NB4 (cell line): Measurements from ENCODE around the gene PCDHB13.
"Not testable (repeated sequence)": the region's sequence is repeated elsewhere in the genome, so short reads cannot be mapped to it uniquely, and the experiment has no call there.

Experiments used
- CTCF ChIP-seq: IDR thresholded peaks from one replicate; pipeline ENCODE4 v1.5.1; 2012; ENCODE audit warnings: low read depth, low read length
- POLR2A ChIP-seq: IDR thresholded peaks from 2 replicates; pipeline ENCODE4 v1.6.1; 2011; ENCODE audit warnings: mild to moderate bottlenecking; ENCODE audit not compliant: insufficient read length; ENCODE audit errors: extremely low read depth
- TF ChIP-seq, protein P1 (sequence below): IDR thresholded peaks from 2 replicates; pipeline ENCODE4 v1.6.1; 2011; ENCODE audit warnings: low read depth, low read length

DNA sequence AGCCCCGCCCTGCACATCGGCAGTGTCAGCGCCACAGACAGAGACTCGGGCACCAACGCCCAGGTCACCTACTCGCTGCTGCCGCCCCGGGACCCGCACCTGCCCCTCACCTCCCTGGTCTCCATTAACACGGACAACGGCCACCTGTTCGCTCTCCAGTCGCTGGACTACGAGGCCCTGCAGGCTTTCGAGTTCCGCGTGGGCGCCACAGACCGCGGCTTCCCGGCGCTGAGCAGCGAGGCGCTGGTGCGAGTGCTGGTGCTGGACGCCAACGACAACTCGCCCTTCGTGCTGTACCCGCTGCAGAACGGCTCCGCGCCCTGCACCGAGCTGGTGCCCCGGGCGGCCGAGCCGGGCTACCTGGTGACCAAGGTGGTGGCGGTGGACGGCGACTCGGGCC lies 33.3 kb downstream of the PCDHB13 start:
- TF ChIP-seq CTCF, POLR2A: not testable (repeated sequence)
- TF ChIP-seq, protein P1, sequence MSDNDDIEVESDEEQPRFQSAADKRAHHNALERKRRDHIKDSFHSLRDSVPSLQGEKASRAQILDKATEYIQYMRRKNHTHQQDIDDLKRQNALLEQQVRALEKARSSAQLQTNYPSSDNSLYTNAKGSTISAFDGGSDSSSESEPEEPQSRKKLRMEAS: not testable (repeated sequence)
